HEK293 (cell line): ENCODE results near the gene HOXB8.

Experiments used
- CTCF ChIP-seq: fragments of 450-650 bp; formaldehyde crosslinking; IDR thresholded peaks from 2 replicates; pipeline ENCODE4 v1.5.1; 2016; ENCODE audit warnings: missing biosample characterization, missing genetic modification characterization
- GLI4 ChIP-seq: fragments of 450-650 bp; formaldehyde crosslinking; IDR thresholded peaks from 2 replicates; pipeline ENCODE4 v1.5.1; 2016; ENCODE audit warnings: missing biosample characterization, missing genetic modification characterization
- KLF16 ChIP-seq: fragments of 450-650 bp; formaldehyde crosslinking; IDR thresholded peaks from 2 replicates; pipeline ENCODE4 v1.5.1; 2017; ENCODE audit warnings: missing biosample characterization, missing genetic modification characterization
- PRDM1 ChIP-seq: fragments of 450-650 bp; formaldehyde crosslinking; IDR thresholded peaks from 2 replicates; pipeline ENCODE4; 2016; ENCODE audit warnings: missing biosample characterization, missing genetic modification characterization
- YY2 ChIP-seq: fragments of 450-650 bp; formaldehyde crosslinking; IDR thresholded peaks from 2 replicates; pipeline ENCODE4 v1.5.1; 2016; ENCODE audit warnings: missing biosample characterization, missing genetic modification characterization
- ZBTB44 ChIP-seq: fragments of 450-650 bp; IDR thresholded peaks from 2 replicates; pipeline ENCODE4 v1.5.1; 2018; ENCODE audit warnings: missing biosample characterization, mild to moderate bottlenecking, missing genetic modification characterization
- ZBTB48 ChIP-seq: fragments of 450-650 bp; formaldehyde crosslinking; IDR thresholded peaks from 2 replicates; pipeline ENCODE4 v1.5.1; 2016; ENCODE audit warnings: missing biosample characterization, missing genetic modification characterization
- ZBTB6 ChIP-seq: fragments of 450-650 bp; formaldehyde crosslinking; IDR thresholded peaks from 2 replicates; pipeline ENCODE4 v1.5.1; 2017; ENCODE audit warnings: missing biosample characterization, missing genetic modification characterization
- ZBTB8A ChIP-seq: fragments of 450-650 bp; formaldehyde crosslinking; IDR thresholded peaks from 2 replicates; pipeline ENCODE4 v1.5.1; 2016; ENCODE audit warnings: missing biosample characterization, missing genetic modification characterization
- ZNF10 ChIP-seq: fragments of 450-650 bp; formaldehyde crosslinking; IDR thresholded peaks from 2 replicates; pipeline ENCODE4 v1.5.1; 2017; ENCODE audit warnings: missing biosample characterization, missing genetic modification characterization
- ZNF112 ChIP-seq: fragments of 450-650 bp; formaldehyde crosslinking; IDR thresholded peaks from 2 replicates; pipeline ENCODE4 v1.5.0; 2017; ENCODE audit warnings: missing biosample characterization, missing genetic modification characterization
- ZNF132 ChIP-seq: fragments of 450-650 bp; formaldehyde crosslinking; IDR thresholded peaks from 2 replicates; pipeline ENCODE4 v1.5.1; 2017; ENCODE audit warnings: missing biosample characterization, missing genetic modification characterization, borderline replicate concordance
- ZNF157 ChIP-seq: fragments of 450-650 bp; formaldehyde crosslinking; IDR thresholded peaks from 2 replicates; pipeline ENCODE4 v1.5.1; 2016; ENCODE audit warnings: missing biosample characterization, missing genetic modification characterization
- ZNF169 ChIP-seq: fragments of 450-650 bp; formaldehyde crosslinking; IDR thresholded peaks from 2 replicates; pipeline ENCODE4 v1.5.1; 2016; ENCODE audit warnings: missing biosample characterization, missing genetic modification characterization
- ZNF2 ChIP-seq: fragments of 450-650 bp; formaldehyde crosslinking; IDR thresholded peaks from 2 replicates; pipeline ENCODE4 v1.5.1; 2016; ENCODE audit warnings: missing biosample characterization, missing genetic modification characterization
- ZNF211 ChIP-seq: fragments of 450-650 bp; formaldehyde crosslinking; IDR thresholded peaks from 2 replicates; pipeline ENCODE4 v1.5.1; 2016; ENCODE audit warnings: low read depth, missing biosample characterization, missing genetic modification characterization
- ZNF239 ChIP-seq: fragments of 450-650 bp; formaldehyde crosslinking; IDR thresholded peaks from 2 replicates; pipeline ENCODE4 v1.5.1; 2016; ENCODE audit warnings: missing biosample characterization, missing genetic modification characterization
- ZNF266 ChIP-seq: fragments of 450-650 bp; formaldehyde crosslinking; IDR thresholded peaks from 2 replicates; pipeline ENCODE4 v1.5.1; 2016; ENCODE audit warnings: missing biosample characterization, missing genetic modification characterization, low read depth
- ZNF391 ChIP-seq: fragments of 450-650 bp; formaldehyde crosslinking; IDR thresholded peaks from 2 replicates; pipeline ENCODE4 v1.5.1; 2016; ENCODE audit warnings: low read depth, missing biosample characterization, missing genetic modification characterization, borderline replicate concordance
- ZNF404 ChIP-seq: fragments of 450-650 bp; formaldehyde crosslinking; IDR thresholded peaks from 2 replicates; pipeline ENCODE4 v1.5.1; 2017; ENCODE audit warnings: missing biosample characterization, missing genetic modification characterization
- ZNF416 ChIP-seq: fragments of 450-650 bp; formaldehyde crosslinking; IDR thresholded peaks from 2 replicates; pipeline ENCODE4 v1.5.1; 2016; ENCODE audit warnings: missing biosample characterization, missing genetic modification characterization
- ZNF48 ChIP-seq: fragments of 450-650 bp; formaldehyde crosslinking; IDR thresholded peaks from 2 replicates; pipeline ENCODE4 v1.5.1; 2016; ENCODE audit warnings: missing biosample characterization, missing genetic modification characterization
- ZNF501 ChIP-seq: fragments of 450-650 bp; formaldehyde crosslinking; IDR thresholded peaks from 2 replicates; pipeline ENCODE4 v1.5.1; 2016; ENCODE audit warnings: missing biosample characterization, missing genetic modification characterization
- ZNF514 ChIP-seq: fragments of 450-650 bp; formaldehyde crosslinking; IDR thresholded peaks from 2 replicates; pipeline ENCODE4 v1.5.1; 2016; ENCODE audit warnings: missing biosample characterization, missing genetic modification characterization
- ZNF549 ChIP-seq: fragments of 450-650 bp; IDR thresholded peaks from 2 replicates; pipeline ENCODE4 v1.5.1; 2018; ENCODE audit warnings: missing biosample characterization, missing genetic modification characterization, mild to moderate bottlenecking, inconsistent platforms, moderate library complexity
- ZNF555 ChIP-seq: fragments of 450-650 bp; formaldehyde crosslinking; conservative IDR thresholded peaks from 2 replicates; pipeline ENCODE4 v1.5.1; 2017; ENCODE audit warnings: missing biosample characterization, mild to moderate bottlenecking, missing genetic modification characterization, inconsistent platforms
- ZNF558 ChIP-seq: fragments of 450-650 bp; formaldehyde crosslinking; IDR thresholded peaks from 2 replicates; pipeline ENCODE4 v1.5.1; 2016; ENCODE audit warnings: missing biosample characterization, missing genetic modification characterization
- ZNF600 ChIP-seq: fragments of 450-650 bp; formaldehyde crosslinking; IDR thresholded peaks from 2 replicates; pipeline ENCODE4 v1.5.1; 2016; ENCODE audit warnings: missing biosample characterization, missing genetic modification characterization
- ZNF704 ChIP-seq: fragments of 450-650 bp; formaldehyde crosslinking; IDR thresholded peaks from 2 replicates; pipeline ENCODE4 v1.5.1; 2016; ENCODE audit warnings: missing biosample characterization, missing genetic modification characterization
- ZNF776 ChIP-seq: fragments of 450-650 bp; formaldehyde crosslinking; IDR thresholded peaks from 2 replicates; pipeline ENCODE4 v1.5.0; 2017; ENCODE audit warnings: missing biosample characterization, missing genetic modification characterization, borderline replicate concordance
- ZNF785 ChIP-seq: fragments of 450-650 bp; formaldehyde crosslinking; IDR thresholded peaks from 2 replicates; pipeline ENCODE4 v1.5.1; 2016; ENCODE audit warnings: missing biosample characterization, missing genetic modification characterization
- ZNF791 ChIP-seq: fragments of 450-650 bp; formaldehyde crosslinking; IDR thresholded peaks from 2 replicates; pipeline ENCODE4 v1.5.1; 2016; ENCODE audit warnings: missing biosample characterization, missing genetic modification characterization
- ZNF837 ChIP-seq: fragments of 450-650 bp; formaldehyde crosslinking; IDR thresholded peaks from 2 replicates; pipeline ENCODE4 v1.5.1; 2016; ENCODE audit warnings: missing biosample characterization, missing genetic modification characterization
- ZSCAN16 ChIP-seq: fragments of 450-650 bp; formaldehyde crosslinking; IDR thresholded peaks from 2 replicates; pipeline ENCODE4 v1.5.1; 2016; ENCODE audit warnings: missing biosample characterization, missing genetic modification characterization
- ZSCAN18 ChIP-seq: fragments of 450-650 bp; formaldehyde crosslinking; IDR thresholded peaks from 2 replicates; pipeline ENCODE4 v1.5.1; 2016; ENCODE audit warnings: missing biosample characterization, missing genetic modification characterization
- ZSCAN30 ChIP-seq: fragments of 450-650 bp; IDR thresholded peaks from 2 replicates; pipeline ENCODE4 v1.5.1; 2018; ENCODE audit warnings: missing biosample characterization, mild to moderate bottlenecking, missing genetic modification characterization, moderate library complexity

HOXB8 gene

GRCh38 chr17:48593840-48594537 lies 21.1 kb downstream of the HOXB8 start (continued):
- peak; percentile 30; the same call in 1 of the 2 replicates for TF ChIP-seq ZNF10 (tag by site-specific recombination)
- TF ChIP-seq ZNF558 (tag by site-specific recombination) = no peak
- TF ChIP-seq ZNF776 (tag by site-specific recombination) = no peak
- TF ChIP-seq ZNF48 (tag by site-specific recombination) = no peak
- no peak for TF ChIP-seq ZNF404 (tag by site-specific recombination)
- TF ChIP-seq ZNF837 (tag by site-specific recombination) = no peak
- no peak for TF ChIP-seq ZNF785
- no peak for TF ChIP-seq ZNF514 (tag by site-specific recombination)
- peak; percentile 39; the same call in 1 of the 2 replicates for TF ChIP-seq ZBTB48 (tag by site-specific recombination)
- TF ChIP-seq YY2 (tag by site-specific recombination) = peak; percentile 87
- peak; percentile 98 for TF ChIP-seq CTCF (tag by site-specific recombination)
- TF ChIP-seq ZNF704 (tag by site-specific recombination) = no peak
- TF ChIP-seq ZNF555 (tag by site-specific recombination) = no peak
- no peak for TF ChIP-seq ZSCAN16 (tag by site-specific recombination)
- TF ChIP-seq ZBTB6 = peak; percentile 79
- TF ChIP-seq ZNF501 (tag by site-specific recombination) = peak; percentile 37
- TF ChIP-seq ZNF169 (tag by site-specific recombination) = no peak
- TF ChIP-seq ZSCAN18 (tag by site-specific recombination) = no peak
- TF ChIP-seq ZNF416 = no peak
- peak; percentile 82; the same call in 1 of the 2 replicates for TF ChIP-seq ZNF391
- TF ChIP-seq KLF16 = no peak
- no peak for TF ChIP-seq ZNF112
- TF ChIP-seq ZNF791 (tag by site-specific recombination) = no peak
- TF ChIP-seq ZBTB44 (tag by site-specific recombination) = peak; percentile 78
- TF ChIP-seq ZNF2 (tag by site-specific recombination) = peak; percentile 50
- TF ChIP-seq ZSCAN30 = peak; percentile 88; the same call in 1 of the 2 replicates
- peak; percentile 94 for TF ChIP-seq ZBTB8A (tag by site-specific recombination)
- no peak for TF ChIP-seq ZNF239 (tag by site-specific recombination)
- TF ChIP-seq ZNF600 = peak; percentile 59; the same call in 1 of the 2 replicates
- no peak for TF ChIP-seq GLI4 (tag by site-specific recombination)
- TF ChIP-seq ZNF211 (tag by site-specific recombination) = no peak
- TF ChIP-seq PRDM1 = peak; percentile 95
- no peak for TF ChIP-seq ZNF157
- no peak for TF ChIP-seq ZNF132 (tag by site-specific recombination)
- TF ChIP-seq ZNF549 (tag by site-specific recombination) = no peak
- no peak for TF ChIP-seq ZNF266 (tag by site-specific recombination)
